ENCODE measurements around the gene ALKBH5. TPM values are rescaled to one million over a fixed set of nuclear protein-coding genes. Genes with fewer than 3 reads are reported as not detected.

Gene ALKBH5
- total and polyA plus RNA-seq, 2 experiments from 2014 or later: 81.9 to 161 TPM

DNA sequence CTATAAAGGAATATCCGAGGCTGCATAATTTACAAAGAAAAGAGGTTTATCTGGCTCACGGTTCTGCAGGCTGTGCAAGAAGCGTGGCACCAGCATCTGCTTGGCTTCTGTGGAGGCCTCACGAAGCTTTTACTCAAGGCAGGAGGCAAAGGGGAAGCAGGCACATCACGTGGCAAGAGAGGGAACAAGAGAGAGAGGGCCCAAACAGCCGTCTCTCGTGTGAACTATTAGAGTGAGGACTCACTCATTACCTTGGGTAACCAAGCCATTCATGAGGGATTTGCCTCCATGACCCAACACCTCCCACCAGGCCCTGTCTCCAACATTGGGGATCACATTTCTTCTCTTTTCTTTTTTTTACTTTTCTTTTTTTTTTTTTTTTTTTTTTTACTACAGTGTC lies 7.5 kb upstream of the ALKBH5 start:
- Histone ChIP-seq H3K27me3 (replicated peaks; ENCODE audit: insufficient read depth) (no peaks in the 10 kb centered on the region), H3K27ac (no peak overlapping the region), H3F3A (ENCODE audit: insufficient read depth) (no peaks in the 10 kb centered on the region), H2AFZ (no peak overlapping the region), H3K36me3 (ENCODE audit: low read depth) (no peaks in the 10 kb centered on the region), H3K9ac (no peak overlapping the region), H3K9me3 (ENCODE audit: low read depth) (no peaks in the 10 kb centered on the region), H3K4me3 (no peak overlapping the region), H3K79me2 (ENCODE audit: insufficient read depth) (no peaks in the 10 kb centered on the region), H3K9me2 (ENCODE audit: insufficient read depth) (no peaks in the 10 kb centered on the region), H3K4me1 (ENCODE audit: insufficient read depth) (peaks cover 7% of the 10 kb centered on the region), H3K4me2 (ENCODE audit: unreplicated experiment) (no peak overlapping the region), H4K20me1 (ENCODE audit: insufficient read depth) (no peaks in the 10 kb centered on the region)
- no peak for DNase-seq
- 71 to 75% methylated on average over 7 of the region's 7 CpGs for WGBS, 2 experiments (ENCODE audit: low coverage in 1 of 2, low lambda C conversion rate in 2 of 2, missing lambda C conversion rate in 2 of 2)
- TF ChIP-seq EZH2phosphoT487 (IDR thresholded peaks at IDR 0.05; ENCODE audit: insufficient read depth, low read depth) (no peak), EZH2 (IDR thresholded peaks at IDR 0.05; ENCODE audit: insufficient read depth, poor library complexity, severe bottlenecking) (no peak)
- in situ Hi-C loops (cut with MboI): no loop called here

DNA sequence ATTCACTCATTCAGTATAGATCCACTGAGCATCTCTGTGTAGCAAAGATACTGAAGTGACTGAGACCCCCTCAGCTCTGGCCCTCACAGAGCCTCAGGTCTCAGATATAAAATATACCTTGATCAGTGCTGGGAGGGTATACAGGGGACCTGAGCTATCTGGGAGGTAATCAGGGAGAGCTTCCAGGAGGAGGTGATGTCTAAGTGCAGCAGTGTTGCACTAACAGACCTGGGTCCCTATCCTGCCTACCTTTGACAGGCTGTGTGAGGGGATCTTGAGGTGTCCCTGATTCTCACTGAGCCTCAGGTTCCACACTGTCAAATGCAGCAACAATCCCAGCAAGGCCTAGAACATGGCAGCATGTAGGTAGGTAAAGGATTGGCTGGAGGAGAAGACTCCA lies 6.5 kb upstream of the ALKBH5 start:
- DNase-seq: no peak
- H3F3A ChIP-seq (ENCODE audit: insufficient read depth): peaks cover 7% of the 10 kb centered on the region
- no peaks in the 10 kb centered on the region for H3K27me3 ChIP-seq (replicated peaks; ENCODE audit: insufficient read depth)
- no peak overlapping the region for H3K4me3 ChIP-seq
- H3K79me2 ChIP-seq (ENCODE audit: insufficient read depth): no peaks in the 10 kb centered on the region
- H2AFZ ChIP-seq: no peak overlapping the region
- no peak for TF ChIP-seq EZH2phosphoT487 (IDR thresholded peaks at IDR 0.05; ENCODE audit: insufficient read depth, low read depth)
- TF ChIP-seq EZH2 (IDR thresholded peaks at IDR 0.05; ENCODE audit: insufficient read depth, poor library complexity, severe bottlenecking): no peak
- H3K9me3 ChIP-seq (ENCODE audit: low read depth): no peaks in the 10 kb centered on the region
- H3K4me1 ChIP-seq (ENCODE audit: insufficient read depth): peaks cover 17% of the 10 kb centered on the region
- H3K36me3 ChIP-seq (ENCODE audit: low read depth): no peaks in the 10 kb centered on the region
- no peak overlapping the region for H3K9ac ChIP-seq
- in situ Hi-C loops (cut with MboI): no loop called here
- H3K27ac ChIP-seq: no peak overlapping the region
- no peaks in the 10 kb centered on the region for H4K20me1 ChIP-seq (ENCODE audit: insufficient read depth)
- H3K4me2 ChIP-seq (ENCODE audit: unreplicated experiment): no peak overlapping the region
- H3K9me2 ChIP-seq (ENCODE audit: insufficient read depth): no peaks in the 10 kb centered on the region

DNA sequence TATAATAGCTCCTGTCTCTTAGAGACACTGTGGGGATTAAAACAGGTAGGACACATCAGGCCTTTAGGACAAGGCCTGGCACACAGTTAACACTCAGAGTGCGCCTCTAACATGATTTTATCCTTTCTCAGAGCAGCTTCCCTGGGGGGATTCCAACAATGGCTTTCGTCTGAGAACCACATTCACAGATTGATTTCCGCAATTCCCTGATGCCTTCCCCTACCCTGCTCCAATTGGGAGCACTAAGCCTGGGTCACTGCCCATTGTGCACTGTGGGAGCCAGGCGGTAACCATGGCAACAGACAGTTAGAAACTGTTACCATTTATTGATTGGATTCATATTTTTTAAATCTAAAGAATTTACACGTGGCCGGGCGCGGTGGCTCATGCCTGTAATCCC lies 5.9 kb upstream of the ALKBH5 start:
- Histone ChIP-seq H3K79me2 (ENCODE audit: insufficient read depth) (no peaks in the 10 kb centered on the region), H4K20me1 (ENCODE audit: insufficient read depth) (no peaks in the 10 kb centered on the region), H3K9ac (no peak overlapping the region), H3K4me2 (ENCODE audit: unreplicated experiment) (no peak overlapping the region), H3K4me3 (no peak overlapping the region), H3K36me3 (ENCODE audit: low read depth) (no peaks in the 10 kb centered on the region), H3K9me2 (ENCODE audit: insufficient read depth) (no peaks in the 10 kb centered on the region), H3K4me1 (ENCODE audit: insufficient read depth) (peaks cover 22% of the 10 kb centered on the region), H3K9me3 (ENCODE audit: low read depth) (no peaks in the 10 kb centered on the region), H3K27me3 (replicated peaks; ENCODE audit: insufficient read depth) (no peaks in the 10 kb centered on the region), H3K27ac (no peak overlapping the region), H2AFZ (no peak overlapping the region), H3F3A (ENCODE audit: insufficient read depth) (peaks cover 13% of the 10 kb centered on the region)
- no peak for DNase-seq
- 90 to 93% methylated on average over 8 of the region's 8 CpGs for WGBS, 2 experiments (ENCODE audit: low coverage in 1 of 2, low lambda C conversion rate in 2 of 2, missing lambda C conversion rate in 2 of 2)
- TF ChIP-seq EZH2 (IDR thresholded peaks at IDR 0.05; ENCODE audit: insufficient read depth, poor library complexity, severe bottlenecking) (no peak), EZH2phosphoT487 (IDR thresholded peaks at IDR 0.05; ENCODE audit: insufficient read depth, low read depth) (no peak)
- in situ Hi-C loops (cut with MboI): no loop called here

DNA sequence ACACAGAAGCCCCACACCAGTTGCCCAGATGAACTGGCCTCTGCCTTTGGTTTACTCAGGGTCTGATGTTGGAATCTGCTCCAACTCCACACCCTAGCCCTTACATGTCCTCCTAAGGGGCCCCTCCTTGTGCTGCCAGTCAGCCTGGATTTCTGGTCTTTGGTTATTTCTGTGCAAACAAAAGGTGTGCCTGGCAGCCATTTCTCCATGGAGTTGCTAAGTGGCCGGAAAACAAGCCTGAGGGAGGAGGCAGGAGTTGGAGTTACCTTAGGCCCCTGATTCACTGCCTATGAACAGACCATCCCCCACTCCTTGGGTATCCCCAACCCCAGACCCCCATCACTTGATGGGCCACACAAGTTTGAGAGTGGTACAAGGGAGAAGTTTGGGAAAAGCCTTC lies 4.4 kb upstream of the ALKBH5 start:
- Histone ChIP-seq H2AFZ (no peak overlapping the region), H3K27me3 (replicated peaks; ENCODE audit: insufficient read depth) (no peaks in the 10 kb centered on the region), H3K9me2 (ENCODE audit: insufficient read depth) (no peaks in the 10 kb centered on the region), H3K27ac (no peak overlapping the region), H3F3A (ENCODE audit: insufficient read depth) (peaks cover 13% of the 10 kb centered on the region), H4K20me1 (ENCODE audit: insufficient read depth) (no peaks in the 10 kb centered on the region), H3K4me2 (ENCODE audit: unreplicated experiment) (no peak overlapping the region), H3K9ac (no peak overlapping the region), H3K79me2 (ENCODE audit: insufficient read depth) (peaks cover 5% of the 10 kb centered on the region), H3K4me3 (no peak overlapping the region), H3K36me3 (ENCODE audit: low read depth) (no peaks in the 10 kb centered on the region), H3K4me1 (ENCODE audit: insufficient read depth) (peaks cover 22% of the 10 kb centered on the region), H3K9me3 (ENCODE audit: low read depth) (no peaks in the 10 kb centered on the region)
- in situ Hi-C loops (cut with MboI): no loop called here
- WGBS, 2 experiments (ENCODE audit: low coverage in 1 of 2, low lambda C conversion rate in 2 of 2, missing lambda C conversion rate in 2 of 2): 92 to 100% methylated on average over 1 of the region's 1 CpG
- DNase-seq: no peak
- TF ChIP-seq EZH2 (IDR thresholded peaks at IDR 0.05; ENCODE audit: insufficient read depth, poor library complexity, severe bottlenecking): no peak
- TF ChIP-seq EZH2phosphoT487 (IDR thresholded peaks at IDR 0.05; ENCODE audit: insufficient read depth, low read depth): no peak

DNA sequence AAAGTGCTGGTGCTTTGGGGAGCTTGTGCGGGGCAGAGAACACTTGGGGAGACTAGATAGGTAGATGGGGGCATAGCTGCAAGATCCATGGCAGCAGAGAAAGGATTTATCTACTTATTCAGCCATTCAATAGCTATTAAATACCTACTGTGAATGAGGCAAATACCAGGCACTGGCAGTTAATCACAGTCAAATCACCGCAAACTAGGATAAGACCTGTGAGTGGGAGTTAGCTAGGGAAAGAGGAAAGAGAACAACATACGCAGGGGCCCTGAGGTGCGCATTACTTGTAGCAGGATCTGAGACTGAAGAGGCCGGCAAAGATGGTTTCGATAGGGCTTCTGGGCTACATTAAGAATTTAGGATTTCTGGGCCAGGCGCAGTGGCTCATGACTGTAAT lies 3.8 kb upstream of the ALKBH5 start:
- 95 to 97% methylated on average over 7 of the region's 7 CpGs for WGBS, 2 experiments (ENCODE audit: low coverage in 1 of 2, low lambda C conversion rate in 2 of 2, missing lambda C conversion rate in 2 of 2)
- Histone ChIP-seq H4K20me1 (ENCODE audit: insufficient read depth) (no peaks in the 10 kb centered on the region), H3K4me3 (no peak overlapping the region), H3K79me2 (ENCODE audit: insufficient read depth) (peaks cover 11% of the 10 kb centered on the region), H3K9ac (no peak overlapping the region), H3K27me3 (replicated peaks; ENCODE audit: insufficient read depth) (no peaks in the 10 kb centered on the region), H3K4me1 (ENCODE audit: insufficient read depth) (peaks cover 22% of the 10 kb centered on the region), H3K36me3 (ENCODE audit: low read depth) (no peaks in the 10 kb centered on the region), H2AFZ (no peak overlapping the region), H3K9me2 (ENCODE audit: insufficient read depth) (no peaks in the 10 kb centered on the region), H3K27ac (no peak overlapping the region), H3F3A (ENCODE audit: insufficient read depth) (peaks cover 13% of the 10 kb centered on the region), H3K9me3 (ENCODE audit: low read depth) (no peaks in the 10 kb centered on the region), H3K4me2 (ENCODE audit: unreplicated experiment) (no peak overlapping the region)
- in situ Hi-C loops (cut with MboI): no loop called here
- DNase-seq: no peak
- TF ChIP-seq EZH2phosphoT487 (IDR thresholded peaks at IDR 0.05; ENCODE audit: insufficient read depth, low read depth) (no peak), EZH2 (IDR thresholded peaks at IDR 0.05; ENCODE audit: insufficient read depth, poor library complexity, severe bottlenecking) (no peak)

Measured in GM23248 (cell line).